HL-60/S4 (cell line): ENCODE data around the gene NBEAL1.
"Not testable (repeated sequence)": the region's sequence is repeated elsewhere in the genome, so short reads cannot be mapped to it uniquely, and the experiment has no call there.

ENCODE experiments used
- in situ Hi-C: fragments of 300-500 bp; cut with MboI; formaldehyde crosslinking; loops from 2 replicates; pipeline ENCODE4 v1.14.3; 2022; ENCODE audit warnings: low sequenced_read_pairs

The NBEAL1 gene

DNA sequence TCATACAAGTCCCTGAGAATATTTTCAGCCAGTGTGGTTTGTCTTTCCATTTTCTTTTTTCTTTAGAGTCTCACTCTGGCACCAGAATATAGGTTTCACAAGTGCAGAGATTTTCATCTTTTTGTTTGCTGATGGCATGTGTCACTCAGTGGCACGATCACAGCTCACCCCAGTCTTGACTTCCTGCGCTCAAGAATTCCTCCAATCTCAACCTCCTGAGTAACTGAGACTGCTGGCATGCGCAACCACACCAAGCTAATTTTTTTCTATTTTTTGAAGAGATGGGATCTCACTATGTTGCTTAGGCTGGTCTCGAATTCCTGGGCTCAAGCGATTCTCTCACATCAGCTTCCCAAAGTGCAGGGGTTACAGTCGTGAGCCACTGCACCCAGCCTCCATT, 23.9 kb downstream of the NBEAL1 start:
- in situ Hi-C loops, result no loop called here

DNA sequence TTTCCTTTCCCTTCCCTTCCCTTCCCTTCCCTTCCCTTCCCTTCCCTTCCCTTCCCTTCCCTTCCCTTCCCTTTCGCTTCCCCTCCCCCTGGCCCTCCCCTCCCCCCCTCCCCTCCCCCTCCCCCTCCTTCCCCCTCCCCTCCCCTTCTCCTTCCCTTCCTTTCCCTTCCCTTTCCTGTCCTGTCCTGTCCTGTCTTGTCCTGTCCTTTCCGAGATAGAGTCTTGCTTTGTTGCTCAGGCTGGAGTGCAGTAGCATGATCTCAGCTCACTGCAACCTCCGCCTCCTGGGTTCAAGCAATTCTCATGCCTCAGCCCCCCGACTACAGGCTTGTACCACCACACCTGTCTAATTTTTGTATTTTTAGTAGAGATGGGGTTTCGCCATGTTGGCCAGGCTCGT, 24.5 kb downstream of the NBEAL1 start:
- in situ Hi-C loops, result not testable (repeated sequence)

GRCh38 chr2:203040966-203041521, 26.4 kb downstream of the NBEAL1 start:
- in situ Hi-C loops, result no loop called here

DNA sequence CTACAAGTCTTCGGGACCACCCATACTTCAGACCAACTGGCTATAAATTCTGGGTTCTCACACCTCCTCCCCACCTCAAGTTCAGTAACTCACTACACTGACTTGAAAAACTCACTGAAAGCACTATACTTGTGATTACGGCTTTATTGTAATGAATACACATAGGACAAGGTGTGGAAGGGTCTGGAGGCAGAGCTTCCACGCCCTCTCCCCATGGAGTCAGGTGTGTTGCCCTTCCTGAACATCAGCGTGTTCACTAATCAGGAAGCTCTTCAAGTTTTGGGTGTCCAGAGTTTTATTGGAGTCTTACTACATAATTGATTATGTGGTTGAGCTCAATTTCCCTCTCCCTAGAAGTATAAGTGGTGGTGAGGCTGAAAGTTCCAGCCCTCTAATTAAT, 27.5 kb downstream of the NBEAL1 start:
- in situ Hi-C loops, result no loop called here

DNA sequence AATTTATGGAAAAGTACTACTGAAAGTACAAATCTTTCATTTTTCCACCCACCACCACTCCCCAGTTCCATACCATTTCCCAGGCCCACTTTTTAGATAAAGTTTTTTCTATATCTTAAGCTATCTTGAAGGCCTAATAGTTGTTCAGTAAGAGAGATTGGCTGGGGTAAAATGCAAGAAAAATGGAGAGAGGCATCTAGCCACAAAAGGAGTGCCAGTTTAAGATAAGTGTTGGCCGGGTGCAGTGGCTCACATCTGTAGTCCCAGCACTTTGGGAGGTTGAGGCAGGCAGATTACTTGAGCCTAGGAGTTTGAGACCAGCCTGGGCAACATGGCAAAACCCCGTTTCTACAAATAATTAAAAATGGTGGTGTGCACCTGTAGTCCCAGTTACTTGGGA, 28.6 kb downstream of the NBEAL1 start:
- in situ Hi-C loops, result no loop called here

GRCh38 chr2:203045867-203046266, 31.2 kb downstream of the NBEAL1 start:
- in situ Hi-C loops, result no loop called here

DNA sequence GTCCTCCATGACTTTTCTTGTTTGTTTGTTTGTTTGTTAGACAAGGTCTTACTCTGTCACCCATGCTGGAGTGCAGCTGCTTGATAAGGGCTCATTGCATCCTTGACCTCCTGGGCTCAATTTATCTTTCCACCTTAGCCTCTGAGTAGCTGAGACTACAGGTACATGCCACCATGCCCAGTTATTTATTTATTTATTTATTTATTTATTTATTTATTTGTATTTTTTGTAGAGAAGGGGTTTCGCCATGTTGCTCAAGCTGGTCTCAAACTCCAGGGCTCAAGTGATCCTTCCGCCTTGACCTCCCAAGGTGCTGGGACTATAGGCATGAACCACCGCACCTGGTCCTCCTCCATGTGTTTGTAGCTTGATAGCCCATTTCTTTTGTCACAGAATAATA, 37.9 kb downstream of the NBEAL1 start:
- in situ Hi-C loops, result no loop called here

DNA sequence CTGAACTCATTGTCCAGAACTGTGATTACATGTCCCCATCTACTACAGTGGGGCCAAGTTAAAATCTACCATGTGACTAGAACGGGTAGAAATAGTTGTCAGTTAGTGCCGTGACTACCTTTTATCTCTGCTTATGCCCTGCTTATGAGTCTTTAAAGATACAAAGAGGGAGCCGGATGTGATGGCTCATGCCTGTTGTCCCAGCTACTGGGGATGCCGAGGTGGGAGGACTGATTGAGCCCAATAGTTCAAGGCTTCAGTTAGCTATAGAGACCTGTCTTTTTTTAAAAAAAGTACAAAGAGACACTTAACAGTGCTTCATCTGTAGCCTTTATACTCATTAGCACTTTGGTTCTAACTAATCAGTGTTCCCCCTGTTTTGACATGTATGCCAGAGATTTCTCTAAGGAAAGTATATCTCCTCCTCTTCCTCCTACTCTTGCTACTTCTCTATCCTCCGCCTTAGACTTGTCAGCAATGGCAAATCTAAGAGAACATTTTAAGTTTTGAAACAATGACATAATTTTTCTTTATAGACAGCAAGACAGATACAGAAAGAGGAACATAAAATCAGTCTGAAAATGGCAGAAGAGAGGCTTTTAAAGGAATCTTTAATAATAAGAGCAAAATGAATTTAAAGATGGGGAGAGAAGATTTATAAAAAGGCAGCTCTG, 45.0 kb downstream of the NBEAL1 start:
- in situ Hi-C loops, result no loop called here

- in situ Hi-C loops, result no loop called here
Observed at GRCh38 chr2:203061346-203061745, 46.7 kb downstream of the NBEAL1 start.

- in situ Hi-C loops, result no loop called here
Observed at GRCh38 chr2:203062126-203062525, 47.5 kb downstream of the NBEAL1 start.

DNA sequence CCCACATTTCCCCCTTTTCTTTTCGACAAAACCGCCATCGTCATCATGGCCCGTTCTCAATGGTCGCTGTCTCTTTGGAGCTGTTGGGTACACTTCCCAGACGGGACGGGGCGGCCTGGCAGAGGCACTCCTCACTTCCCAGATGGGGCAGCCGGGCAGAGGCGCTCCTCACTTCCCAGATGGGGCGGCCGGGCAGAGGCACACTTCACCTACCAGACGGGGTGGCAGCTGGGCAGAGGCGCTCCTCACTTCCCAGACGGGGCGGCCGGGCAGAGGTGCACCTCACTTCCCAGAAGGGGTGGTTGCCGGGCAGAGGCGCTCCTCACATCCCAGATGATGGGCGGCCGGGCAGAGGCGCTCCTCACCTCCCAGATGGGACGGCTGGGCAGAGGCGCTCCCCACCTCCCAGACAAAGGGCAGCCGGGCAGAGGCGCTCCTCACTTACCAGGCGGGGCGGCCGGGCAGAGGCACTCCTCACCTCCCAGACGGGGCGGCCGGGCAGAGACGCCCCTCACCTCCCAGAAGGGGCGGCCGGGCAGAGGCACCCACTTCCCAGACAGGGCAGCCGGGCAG, 51.9 kb downstream of the NBEAL1 start:
- in situ Hi-C loops, result not testable (repeated sequence)

- in situ Hi-C loops, result no loop called here
Observed at GRCh38 chr2:203070701-203071100, 56.0 kb downstream of the NBEAL1 start.

GRCh38 chr2:203071148-203071547, 56.5 kb downstream of the NBEAL1 start:
- in situ Hi-C loops, result no loop called here

DNA sequence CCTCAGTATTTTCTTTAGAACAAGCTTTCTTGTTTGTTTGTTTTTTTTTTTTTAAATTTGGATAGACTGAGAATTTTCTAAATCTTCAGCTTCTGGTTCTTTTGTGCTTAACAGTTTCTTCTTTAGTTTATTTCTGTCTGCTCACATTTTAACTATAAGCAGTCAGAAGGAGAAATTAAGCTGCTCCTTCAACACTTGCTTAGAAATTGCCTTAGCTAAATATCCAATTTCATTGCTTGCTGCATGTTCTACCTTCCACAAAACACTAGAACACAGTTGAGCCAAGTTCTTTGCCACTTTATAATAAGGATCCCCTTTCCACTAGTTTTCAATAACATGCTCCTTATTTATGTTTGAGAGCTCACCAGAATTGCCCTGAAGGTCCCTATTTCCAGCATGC, 57.7 kb downstream of the NBEAL1 start:
- in situ Hi-C loops, result no loop called here

GRCh38 chr2:203077451-203077850, 62.8 kb downstream of the NBEAL1 start:
- in situ Hi-C loops, result no loop called here

GRCh38 chr2:203080447-203081045, 65.9 kb downstream of the NBEAL1 start:
- in situ Hi-C loops, result no loop called here

DNA sequence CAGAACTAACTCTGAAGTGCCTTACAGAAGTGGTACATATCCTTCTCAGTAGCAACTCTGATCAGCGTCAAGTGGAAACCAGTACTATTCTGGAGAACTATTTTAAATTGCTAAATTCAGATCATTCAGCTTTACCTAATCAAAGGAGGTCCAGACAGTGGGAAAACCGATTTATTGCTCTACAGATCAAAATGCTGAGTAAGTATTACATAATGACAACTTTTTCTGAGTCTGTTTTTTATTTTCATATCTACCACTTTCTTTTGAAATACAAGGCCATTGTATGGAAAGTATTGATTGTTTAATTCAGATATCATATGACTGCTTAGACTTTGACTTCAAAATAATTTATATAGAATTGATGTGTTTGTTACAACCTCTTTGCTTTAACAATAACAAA, 68.7 kb downstream of the NBEAL1 start:
- in situ Hi-C loops, result no loop called here

DNA sequence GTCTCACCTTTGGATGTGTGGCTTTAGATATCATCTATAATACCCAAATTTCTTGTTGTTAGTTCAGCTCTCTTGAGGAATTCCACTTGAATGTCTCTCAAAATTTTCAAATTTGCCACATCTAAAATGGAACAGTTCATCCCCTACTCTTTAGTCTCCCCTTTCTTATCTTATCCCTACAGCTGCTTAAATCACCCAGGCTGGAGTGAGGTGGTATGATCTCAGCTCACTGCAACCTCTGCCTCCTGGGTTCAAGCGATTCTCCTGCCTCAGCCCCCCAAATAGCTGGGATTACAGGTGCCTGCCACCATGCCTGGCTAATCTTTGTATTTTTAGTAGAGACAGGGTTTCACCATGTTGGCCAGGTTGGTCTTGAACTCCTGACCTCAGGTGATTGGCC, 71.7 kb downstream of the NBEAL1 start:
- in situ Hi-C loops, result not testable (repeated sequence)

DNA sequence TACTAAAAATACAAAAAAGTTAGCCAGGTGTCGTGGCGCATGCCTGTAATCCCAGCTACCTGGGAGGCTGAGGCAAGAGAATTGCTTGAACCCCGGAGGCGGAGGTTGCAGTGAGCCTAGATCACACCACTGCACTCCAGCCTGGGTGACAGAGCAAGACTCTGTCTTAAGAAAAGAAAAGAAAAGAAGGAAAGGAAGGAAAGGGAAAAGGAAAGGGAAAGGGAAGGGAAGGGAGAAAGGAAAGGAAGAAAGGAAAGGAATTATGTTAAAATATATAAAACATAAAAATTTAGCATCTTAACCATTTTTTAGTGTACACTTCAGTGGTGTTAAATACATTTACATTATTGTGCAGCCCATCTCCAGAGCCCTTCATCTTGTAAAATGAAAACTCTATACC, 76.0 kb downstream of the NBEAL1 start:
- in situ Hi-C loops, result not testable (repeated sequence)

- in situ Hi-C loops, result no loop called here
Observed at GRCh38 chr2:203097735-203098134, 83.1 kb downstream of the NBEAL1 start.

DNA sequence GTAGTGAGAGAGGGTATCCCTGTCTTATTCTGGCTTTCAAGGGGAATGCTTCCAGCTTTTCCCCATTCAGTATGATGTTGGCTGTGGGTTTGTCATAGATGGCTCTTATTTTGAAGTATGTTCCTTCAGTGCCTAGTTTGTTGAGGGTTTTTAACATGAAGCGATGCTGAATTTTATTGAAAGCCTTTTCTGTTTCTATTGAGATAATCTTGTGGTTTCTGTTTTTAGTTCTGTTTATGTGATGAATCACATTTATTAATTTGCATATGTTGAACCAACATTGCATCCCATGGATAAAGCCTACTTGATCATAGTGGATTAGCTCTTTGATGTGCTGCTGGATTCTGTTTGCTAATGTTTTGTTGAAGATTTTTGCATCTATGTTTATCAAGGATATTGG, 87.7 kb downstream of the NBEAL1 start:
- in situ Hi-C loops, result not testable (repeated sequence)

- in situ Hi-C loops, result no loop called here
Observed at GRCh38 chr2:203104273-203104672, 89.6 kb downstream of the NBEAL1 start.
